Testis (tissue), 2 donors: ENCODE data around the gene TNFAIP3.

ENCODE experiments used
- CTCF ChIP-seq, 3 experiments: fragments of 450-650 bp in 2 of 3; fragments of 200-600 bp in 1 of 3; sonication (generic) in 1 of 3; IDR thresholded peaks; one replicate each; pipeline ENCODE4 v1.5.1; 2016 to 2019; ENCODE audit warnings: antibody characterized with exemption in 3 of 3, mild to moderate bottlenecking in 2 of 3, moderate library complexity in 1 of 3
- POLR2A ChIP-seq: fragments of 450-650 bp; IDR thresholded peaks from one replicate; pipeline ENCODE4 v1.6.1; 2017; ENCODE audit warnings: antibody characterized with exemption, mild to moderate bottlenecking, moderate library complexity

GRCh38 chr6:137917551-137918325 is 50.7 kb downstream of the TNFAIP3 start:
- TF ChIP-seq POLR2A: no peak
- no peak for TF ChIP-seq CTCF (IDR thresholded peaks at IDR 0.05)
